Thymus (tissue), 11 donors: ENCODE results near the gene DTX2. TPM values are rescaled to one million over a fixed set of nuclear protein-coding genes. Genes with fewer than 3 reads are reported as not detected.
"Not testable (repeated sequence)": the region's sequence is repeated elsewhere in the genome, so short reads cannot be mapped to it uniquely, and the experiment has no call there.

Experiments used
- DNase-seq, 9 donors: peaks; one replicate each; pipeline ENCODE4 v3.0.0-alpha.2; 2013; ENCODE audit warnings: low spot score in 9 of 9, low read depth in 6 of 9, missing footprints in 1 of 9
- H3K27ac ChIP-seq, 2 donors: one replicate each; pipeline ENCODE4 v1.5.1; 2013; ENCODE audit warnings: control low read depth in 1 of 2, low read depth in 1 of 2, low read length in 1 of 2, mild to moderate bottlenecking in 1 of 2, moderate library complexity in 1 of 2
- H3K27me3 ChIP-seq, 2 donors: one replicate each; pipeline ENCODE4 v1.5.1; 2013; ENCODE audit warnings: low read length in 1 of 2; ENCODE audit not compliant: control insufficient read depth in 2 of 2, insufficient read depth in 1 of 2
- H3K36me3 ChIP-seq, 2 donors: one replicate each; pipeline ENCODE4 v1.5.1; 2013; ENCODE audit warnings: low read length in 1 of 2, mild to moderate bottlenecking in 1 of 2, moderate library complexity in 1 of 2; ENCODE audit not compliant: control insufficient read depth in 2 of 2, insufficient read depth in 2 of 2
- H3K4me1 ChIP-seq, 2 donors: one replicate each; pipeline ENCODE4 v1.5.1; 2013; ENCODE audit warnings: low read length in 2 of 2; ENCODE audit not compliant: control insufficient read depth in 2 of 2, insufficient read depth in 2 of 2
- H3K4me3 ChIP-seq, 2 donors: one replicate each; pipeline ENCODE4 v1.5.1; 2013; ENCODE audit warnings: low read length in 2 of 2, control low read depth in 1 of 2, mild to moderate bottlenecking in 1 of 2
- H3K9me3 ChIP-seq, 2 donors: one replicate each; pipeline ENCODE4 v1.5.1; 2013; ENCODE audit warnings: low read length in 1 of 2, mild to moderate bottlenecking in 1 of 2; ENCODE audit not compliant: control insufficient read depth in 2 of 2, insufficient read depth in 1 of 2
- WGBS: extraction: QIAGEN DNeasy Blood & Tissue Kit; methylation state at CpG from one replicate; pipeline ENCODE4 v1.1.7; 2013; 5-methylcytosine and 5-hydroxymethylcytosine counted together
- polyA plus RNA-seq: library from polyadenylated mRNA; stranded (reverse); fragments of 200-250 nt; gene quantifications from one replicate; pipeline ENCODE4 v1.2.3, GENCODE V29; 2013
- total RNA-seq: library from RNA; stranded (reverse); fragments of 120-200 nt; gene quantifications from one replicate; pipeline ENCODE4 v1.2.4, GENCODE V29; 2013
- donor health status: healthy.

Gene DTX2
- total and polyA plus RNA-seq, 2 donors = 7.9 to 50.3 TPM

DNA sequence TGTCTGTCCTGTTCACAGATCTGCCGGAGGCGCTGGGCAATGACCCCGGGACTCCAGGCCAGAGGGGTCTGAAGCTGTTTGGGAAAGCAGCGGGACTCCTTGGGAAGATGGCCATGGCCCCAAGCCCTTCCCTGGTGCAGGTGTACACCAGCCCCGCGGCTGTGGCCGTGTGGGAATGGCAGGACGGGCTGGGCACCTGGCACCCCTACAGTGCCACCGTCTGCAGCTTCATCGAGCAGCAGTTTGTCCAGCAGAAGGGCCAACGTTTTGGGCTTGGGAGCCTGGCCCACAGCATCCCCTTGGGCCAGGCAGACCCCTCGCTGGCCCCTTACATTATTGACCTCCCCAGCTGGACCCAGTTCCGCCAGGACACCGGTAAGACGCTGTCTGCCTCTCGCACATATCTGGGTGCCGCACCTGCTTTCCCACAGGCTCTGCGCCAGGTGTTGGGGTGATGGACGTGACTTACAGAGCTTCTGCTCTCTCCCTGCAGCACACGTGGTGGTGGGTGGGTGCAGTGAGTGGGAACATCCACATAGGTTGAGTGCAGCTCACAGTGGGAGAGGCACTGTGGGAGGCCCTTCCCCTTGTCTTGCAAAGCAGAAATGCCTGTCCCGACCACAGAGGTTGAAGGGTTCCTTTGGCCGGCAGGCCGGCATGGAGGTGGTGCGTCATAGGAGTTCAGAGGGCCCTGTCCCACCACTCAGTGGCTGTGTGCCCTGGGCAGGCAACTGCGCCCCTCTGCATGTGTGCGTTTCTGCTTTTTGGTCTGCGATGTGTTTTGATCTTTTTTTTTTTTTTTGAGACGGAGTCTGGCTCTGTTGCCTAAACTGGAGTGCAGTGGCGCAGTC, 19.1 kb downstream of the DTX2 start:
- not testable (repeated sequence) for H3K9me3 ChIP-seq, H3K4me1 ChIP-seq, H3K27ac ChIP-seq, DNase-seq, H3K27me3 ChIP-seq, H3K4me3 ChIP-seq
- 94% methylated on average over 29 of the region's 29 CpGs for WGBS
- peaks cover 8 to 14% of the 10 kb centered on the region in 2 donors for H3K36me3 ChIP-seq

DNA sequence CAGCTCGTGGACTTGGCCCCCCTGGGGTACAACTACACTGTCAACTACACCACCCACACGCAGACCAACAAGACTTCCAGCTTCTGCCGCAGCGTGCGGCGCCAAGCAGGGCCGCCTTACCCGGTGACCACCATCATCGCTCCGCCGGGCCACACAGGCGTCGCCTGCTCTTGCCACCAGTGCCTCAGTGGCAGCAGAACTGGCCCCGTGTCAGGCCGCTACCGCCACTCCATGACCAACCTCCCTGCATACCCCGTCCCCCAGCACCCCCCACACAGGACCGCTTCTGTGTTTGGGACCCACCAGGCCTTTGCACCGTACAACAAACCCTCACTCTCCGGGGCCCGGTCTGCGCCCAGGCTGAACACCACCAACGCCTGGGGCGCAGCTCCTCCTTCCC, 21.2 kb downstream of the DTX2 start:
- not testable (repeated sequence) for H3K4me1 ChIP-seq, DNase-seq, H3K27ac ChIP-seq, H3K9me3 ChIP-seq, H3K4me3 ChIP-seq, H3K27me3 ChIP-seq
- WGBS = 97% methylated on average over 24 of the region's 24 CpGs
- H3K36me3 ChIP-seq = peaks cover 8 to 14% of the 10 kb centered on the region in 2 donors

DNA sequence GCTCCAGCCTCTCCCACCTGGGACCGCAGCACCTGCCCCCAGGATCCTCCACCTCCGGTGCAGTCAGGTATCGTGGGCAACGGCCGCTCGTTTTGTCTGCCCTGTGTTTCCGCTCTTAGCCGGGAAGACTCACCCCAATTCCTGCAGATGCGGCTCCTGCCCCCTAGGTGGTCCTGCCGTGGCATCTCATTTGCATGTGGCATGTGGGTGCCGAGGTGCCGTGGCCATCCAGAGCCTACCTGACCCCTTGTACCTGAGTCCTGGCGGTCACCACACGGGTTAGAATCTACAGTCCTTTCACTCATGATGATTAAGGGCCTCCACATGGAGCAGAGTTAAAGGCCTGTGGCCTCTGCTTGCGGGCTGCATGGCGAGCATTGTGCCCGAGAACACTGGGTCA, 21.6 kb downstream of the DTX2 start:
- WGBS = 96% methylated on average over 17 of the region's 17 CpGs
- H3K9me3 ChIP-seq, H3K27me3 ChIP-seq, H3K4me3 ChIP-seq, H3K27ac ChIP-seq, DNase-seq, H3K4me1 ChIP-seq: not testable (repeated sequence)
- peaks cover 8 to 14% of the 10 kb centered on the region in 2 donors for H3K36me3 ChIP-seq

DNA sequence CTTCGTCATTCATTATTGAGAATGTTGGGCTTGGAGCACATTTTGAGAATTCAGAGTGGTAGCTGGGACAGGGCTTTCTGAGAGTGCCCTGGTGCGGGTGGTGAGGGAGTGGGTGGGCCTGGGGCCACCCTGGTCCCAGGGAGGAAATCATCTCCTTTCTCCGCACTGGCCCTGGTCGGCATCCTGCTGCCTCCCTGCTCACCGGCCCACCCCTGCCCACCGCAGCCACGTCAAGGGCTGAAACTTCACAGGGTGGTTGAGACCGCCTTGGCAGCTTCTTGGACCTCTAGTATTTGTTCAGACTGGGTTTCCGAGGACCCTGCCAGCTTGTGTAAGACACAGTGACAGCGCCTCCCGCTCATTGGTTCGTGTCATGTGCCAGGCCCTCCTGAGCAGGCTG, 22.9 kb downstream of the DTX2 start:
- 97% methylated on average over 7 of the region's 12 CpGs for WGBS
- not testable (repeated sequence) for DNase-seq

DNA sequence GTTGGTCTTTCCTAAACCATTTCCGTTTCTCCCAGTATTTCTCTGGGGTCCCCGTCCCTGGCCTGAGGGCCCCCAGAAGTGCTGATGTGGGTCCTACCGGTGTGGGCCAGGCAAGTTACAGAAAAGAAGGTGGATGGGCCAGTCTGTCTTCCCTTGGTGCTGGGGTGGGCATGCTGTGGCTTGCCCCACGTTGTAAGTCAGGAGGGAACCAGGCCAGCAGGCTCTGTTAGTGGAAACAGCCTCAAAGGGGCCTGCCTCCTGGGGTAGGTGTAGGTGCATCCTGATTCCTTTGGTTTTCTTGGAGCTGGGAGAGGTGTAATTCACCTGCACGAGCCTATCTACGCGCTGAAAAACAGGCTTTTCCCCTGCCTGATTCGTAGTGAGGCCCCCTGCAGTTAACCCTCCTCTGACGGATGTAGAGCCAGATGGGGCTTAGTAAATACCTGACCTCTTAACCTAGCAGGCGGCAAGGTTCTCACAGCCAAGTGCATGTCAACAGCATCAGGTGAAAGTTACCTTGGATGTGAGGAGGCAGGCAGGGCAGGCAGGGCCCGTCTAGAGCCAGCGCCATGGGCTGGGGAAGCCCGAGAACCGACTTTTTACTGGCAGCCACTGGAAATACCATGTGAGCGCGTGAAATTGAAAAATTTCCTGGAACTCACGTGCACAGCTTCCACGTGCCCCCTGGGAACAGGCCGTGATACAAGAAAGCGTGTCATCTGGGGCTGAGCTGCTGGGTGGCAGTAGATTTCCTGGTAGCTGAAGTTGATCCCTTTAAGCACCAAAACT, 24.5 kb downstream of the DTX2 start:
- 71% methylated on average over 5 of the region's 20 CpGs for WGBS
- not testable (repeated sequence) for H3K4me1 ChIP-seq, H3K27me3 ChIP-seq, H3K4me3 ChIP-seq, H3K9me3 ChIP-seq, DNase-seq
- peak overlapping the region in 1 of 2 donors; percentile 84 for H3K27ac ChIP-seq
- peaks cover 8 to 14% of the 10 kb centered on the region in 2 donors for H3K36me3 ChIP-seq

More for the DNA sequence above, 22.9 kb downstream of the DTX2 start:
- H3K36me3 ChIP-seq = peaks cover 8 to 14% of the 10 kb centered on the region in 2 donors
- not testable (repeated sequence) for H3K27ac ChIP-seq, H3K4me3 ChIP-seq, H3K4me1 ChIP-seq, H3K27me3 ChIP-seq, H3K9me3 ChIP-seq

DNA sequence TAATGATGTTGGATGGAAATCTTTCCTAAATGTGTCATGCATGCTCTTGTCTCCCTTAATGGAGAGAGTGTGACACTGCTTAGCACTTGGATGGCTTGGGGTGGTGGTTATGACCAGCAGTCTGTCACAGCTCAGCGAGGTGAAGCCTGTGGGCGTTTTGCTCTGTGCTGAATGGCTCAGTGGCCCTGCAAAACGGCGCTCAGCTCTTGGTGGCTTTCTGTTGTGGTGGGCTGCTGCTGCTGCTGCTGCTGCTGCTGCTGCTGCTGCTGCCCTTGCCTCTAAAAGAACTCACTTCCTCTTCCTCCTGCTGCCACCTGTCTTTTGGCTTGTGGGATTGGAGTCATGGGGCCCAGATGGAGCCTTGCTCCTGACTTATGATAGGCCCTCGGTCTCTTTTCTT, 25.1 kb downstream of the DTX2 start:
- not testable (repeated sequence) for H3K27me3 ChIP-seq, H3K9me3 ChIP-seq, H3K4me1 ChIP-seq, H3K27ac ChIP-seq, DNase-seq, H3K4me3 ChIP-seq
- H3K36me3 ChIP-seq = peaks cover 8 to 14% of the 10 kb centered on the region in 2 donors
- 0% methylated on average over 2 of the region's 5 CpGs for WGBS

DNA sequence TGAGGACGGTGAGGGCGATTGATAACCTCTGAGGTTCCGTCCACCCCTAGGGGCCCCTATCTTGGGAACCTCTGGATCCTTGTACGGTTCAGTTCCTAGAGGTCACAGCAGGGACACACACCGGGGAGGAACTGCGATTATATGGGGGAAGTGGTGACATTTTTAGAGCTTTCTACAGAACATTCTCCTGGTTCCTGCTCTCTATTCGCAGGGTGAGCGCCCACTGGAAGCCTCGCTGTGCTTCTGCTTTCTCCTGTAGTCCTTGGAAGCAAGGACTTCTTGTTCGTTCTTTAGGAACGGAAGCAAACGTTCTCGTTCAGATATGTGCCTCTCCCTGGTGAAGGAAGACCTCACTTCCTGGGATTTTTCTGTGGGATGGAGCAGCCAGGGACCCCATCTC, 26.5 kb downstream of the DTX2 start:
- WGBS = 87% methylated on average over 8 of the region's 13 CpGs
- not testable (repeated sequence) for H3K9me3 ChIP-seq, H3K36me3 ChIP-seq, H3K27me3 ChIP-seq, H3K4me1 ChIP-seq, H3K27ac ChIP-seq, H3K4me3 ChIP-seq, DNase-seq

DNA sequence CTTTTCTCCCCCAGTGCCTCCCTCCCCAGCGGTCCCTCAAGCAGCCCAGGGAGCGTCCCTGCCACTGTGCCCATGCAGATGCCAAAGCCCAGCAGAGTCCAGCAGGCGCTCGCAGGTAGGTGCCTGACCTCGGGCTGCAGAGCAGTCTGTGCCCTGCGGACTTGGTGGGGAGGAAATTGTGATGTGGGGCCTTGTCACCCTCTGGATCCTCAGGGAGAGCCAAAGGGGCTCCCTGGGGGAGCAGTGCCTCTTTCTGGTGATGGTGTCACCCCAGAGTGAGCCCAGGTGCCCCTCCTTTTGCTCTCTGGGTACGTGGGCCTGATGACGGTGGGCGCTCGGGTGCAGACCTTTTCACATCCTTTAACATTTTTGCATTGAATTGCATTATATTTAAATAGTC, 30.6 kb downstream of the DTX2 start:
- DNase-seq, H3K36me3 ChIP-seq: not testable (repeated sequence)
- 100% methylated on average over 5 of the region's 10 CpGs for WGBS

DNA sequence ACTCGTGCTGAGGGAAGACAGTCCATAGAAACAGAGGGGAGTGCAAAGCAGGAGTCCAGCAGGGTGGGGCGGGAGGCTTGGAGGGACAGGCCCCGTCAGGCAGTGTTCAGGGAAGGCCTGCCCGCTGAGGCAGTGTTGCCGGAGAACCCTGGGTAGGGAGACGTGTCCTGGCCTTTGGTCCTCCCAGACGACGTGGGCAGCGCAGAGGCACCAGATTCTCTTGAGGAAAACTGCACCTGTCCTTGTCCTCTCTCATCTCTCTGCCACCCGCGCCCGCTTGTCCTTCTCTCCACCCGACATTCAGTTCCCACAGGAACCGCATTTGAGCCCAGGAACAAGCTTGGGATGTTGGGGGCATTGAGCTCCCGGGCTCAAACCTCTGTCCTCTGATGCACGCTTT, 34.2 kb downstream of the DTX2 start:
- H3K36me3 ChIP-seq, H3K4me1 ChIP-seq, H3K4me3 ChIP-seq, H3K9me3 ChIP-seq, DNase-seq, H3K27me3 ChIP-seq, H3K27ac ChIP-seq: not testable (repeated sequence)
- WGBS = 96% methylated on average over 16 of the region's 16 CpGs

More for the DNA sequence above, 30.6 kb downstream of the DTX2 start:
- not testable (repeated sequence) for H3K27me3 ChIP-seq, H3K9me3 ChIP-seq, H3K4me3 ChIP-seq, H3K4me1 ChIP-seq, H3K27ac ChIP-seq
